HL-60 (cell line): Measurements from ENCODE around the gene ZNF549.

ENCODE experiments used
- DNase-seq, 2 experiments: peaks; one replicate each; pipeline ENCODE4 v3.0.0-alpha.2; 2010 to 2020; ENCODE audit warnings: low read depth in 1 of 2, low spot score in 1 of 2
- H3K27ac ChIP-seq: fragments of 250-450 bp; sonication (Bioruptor Pico); replicated peaks from 2 replicates; pipeline ENCODE4 v1.5.1; 2020; ENCODE audit warnings: mild to moderate bottlenecking, moderate library complexity
- H3K27me3 ChIP-seq: fragments of 250-450 bp; sonication (Bioruptor Pico); 2 replicates; pipeline ENCODE4 v1.5.1; 2021; ENCODE audit warnings: mild to moderate bottlenecking, moderate library complexity; ENCODE audit not compliant: insufficient read depth, poor library complexity, severe bottlenecking
- H3K4me3 ChIP-seq: replicated peaks from 2 replicates; pipeline ENCODE4 v1.5.1; 2011; ENCODE audit warnings: mild to moderate bottlenecking, control low read depth, low read length; ENCODE audit not compliant: insufficient read depth
- CTCF ChIP-seq: IDR thresholded peaks from one replicate; pipeline ENCODE4 v1.5.1; 2011; ENCODE audit warnings: low read length, control low read depth, inconsistent platforms; ENCODE audit not compliant: insufficient read depth
- GABPA ChIP-seq: IDR thresholded peaks from 2 replicates; pipeline ENCODE4 v1.6.1; 2012; ENCODE audit warnings: low read depth
- POLR2AphosphoS5 ChIP-seq: IDR thresholded peaks from 2 replicates; pipeline ENCODE4 v1.6.1; 2012; ENCODE audit warnings: low read depth
- REST ChIP-seq: IDR thresholded peaks from 2 replicates; pipeline ENCODE4 v1.6.1; 2012; ENCODE audit warnings: low read depth; ENCODE audit not compliant: insufficient replicate concordance
- SPI1 ChIP-seq: IDR thresholded peaks from 2 replicates; pipeline ENCODE4 v1.6.1; 2012; ENCODE audit warnings: low read depth, mild to moderate bottlenecking, borderline replicate concordance

Gene ZNF549

GRCh38 chr19:57572415-57572947, 45.3 kb downstream of the ZNF549 start:
- Histone ChIP-seq H3K27ac (no peak overlapping the region), H3K27me3 (no peaks in the 10 kb centered on the region), H3K4me3 (no peak overlapping the region)
- TF ChIP-seq SPI1, result no peak
- TF ChIP-seq REST, result no peak
- TF ChIP-seq POLR2AphosphoS5, result no peak
- no peak for TF ChIP-seq CTCF
- no peak for DNase-seq

GRCh38 chr19:57576661-57577060, 49.5 kb downstream of the ZNF549 start:
- Histone ChIP-seq H3K27ac (no peak overlapping the region), H3K4me3 (no peak overlapping the region), H3K27me3 (no peaks in the 10 kb centered on the region)
- TF ChIP-seq REST, result no peak
- TF ChIP-seq POLR2AphosphoS5, result no peak
- TF ChIP-seq CTCF, result no peak
- TF ChIP-seq GABPA, result no peak
- no peak for DNase-seq

GRCh38 chr19:57578487-57579205, 51.5 kb downstream of the ZNF549 start, which contains the start of gene ZNF416:
Gene ZNF416, minus strand, starts transcription at chr19:57578911. Its CDS starts 207 bp downstream, at chr19:57578704.
- 0 out of 2 replicates have a peak, but pooled peaks have one; percentile 20 for TF ChIP-seq POLR2AphosphoS5
- peak; percentile 88 for TF ChIP-seq GABPA
- TF ChIP-seq REST, result no peak
- TF ChIP-seq CTCF, result no peak
- peak; percentile 97 to 99 for DNase-seq
- Histone ChIP-seq H3K27me3 (no peaks in the 10 kb centered on the region), H3K27ac (peak within 1 kb of the TSS; percentile 44), H3K4me3 (peak within 1 kb of the TSS; percentile 83)
